Urinary bladder (tissue), 4 donors: Measurements from ENCODE around the gene NTF3. TPM values are rescaled to one million over a fixed set of nuclear protein-coding genes. Genes with fewer than 3 reads are reported as not detected.
"Not testable (repeated sequence)": the region's sequence is repeated elsewhere in the genome, so short reads cannot be mapped to it uniquely, and the experiment has no call there.

ENCODE experiments used
- DNase-seq: peaks from one replicate; pipeline ENCODE4 v3.0.0-alpha.2; 2015; ENCODE audit errors: extremely low spot score
- H3K27ac ChIP-seq: one replicate; pipeline ENCODE4 v1.5.1; 2013; ENCODE audit warnings: low read depth, mild to moderate bottlenecking, moderate library complexity
- H3K36me3 ChIP-seq: one replicate; pipeline ENCODE4 v1.6.1; 2013; ENCODE audit warnings: mild to moderate bottlenecking, moderate library complexity; ENCODE audit not compliant: insufficient read depth
- H3K4me1 ChIP-seq: one replicate; pipeline ENCODE4 v1.6.1; 2013; ENCODE audit warnings: mild to moderate bottlenecking, moderate library complexity; ENCODE audit not compliant: insufficient read depth
- H3K4me3 ChIP-seq: one replicate; pipeline ENCODE4 v1.5.1; 2013; ENCODE audit warnings: low read depth, low read length
- WGBS: extraction: QIAGEN DNeasy Blood & Tissue Kit; methylation state at CpG from one replicate; pipeline ENCODE4 v1.1.7; 2013; 5-methylcytosine and 5-hydroxymethylcytosine counted together
- polyA plus RNA-seq: library from polyadenylated mRNA; stranded (reverse); fragments of 200-250 nt; gene quantifications from one replicate; pipeline ENCODE4 v1.2.3, GENCODE V29; 2013
- total RNA-seq: library from RNA; depleted of rRNA; stranded (reverse); fragments of >200 nt; gene quantifications from one replicate; pipeline ENCODE4 v1.2.3, GENCODE V29; 2014
- donor health status: healthy with polysubstance abuse.
- donor health status: healthy.

Gene NTF3
- total and polyA plus RNA-seq, 2 donors, result 11.3 TPM

DNA sequence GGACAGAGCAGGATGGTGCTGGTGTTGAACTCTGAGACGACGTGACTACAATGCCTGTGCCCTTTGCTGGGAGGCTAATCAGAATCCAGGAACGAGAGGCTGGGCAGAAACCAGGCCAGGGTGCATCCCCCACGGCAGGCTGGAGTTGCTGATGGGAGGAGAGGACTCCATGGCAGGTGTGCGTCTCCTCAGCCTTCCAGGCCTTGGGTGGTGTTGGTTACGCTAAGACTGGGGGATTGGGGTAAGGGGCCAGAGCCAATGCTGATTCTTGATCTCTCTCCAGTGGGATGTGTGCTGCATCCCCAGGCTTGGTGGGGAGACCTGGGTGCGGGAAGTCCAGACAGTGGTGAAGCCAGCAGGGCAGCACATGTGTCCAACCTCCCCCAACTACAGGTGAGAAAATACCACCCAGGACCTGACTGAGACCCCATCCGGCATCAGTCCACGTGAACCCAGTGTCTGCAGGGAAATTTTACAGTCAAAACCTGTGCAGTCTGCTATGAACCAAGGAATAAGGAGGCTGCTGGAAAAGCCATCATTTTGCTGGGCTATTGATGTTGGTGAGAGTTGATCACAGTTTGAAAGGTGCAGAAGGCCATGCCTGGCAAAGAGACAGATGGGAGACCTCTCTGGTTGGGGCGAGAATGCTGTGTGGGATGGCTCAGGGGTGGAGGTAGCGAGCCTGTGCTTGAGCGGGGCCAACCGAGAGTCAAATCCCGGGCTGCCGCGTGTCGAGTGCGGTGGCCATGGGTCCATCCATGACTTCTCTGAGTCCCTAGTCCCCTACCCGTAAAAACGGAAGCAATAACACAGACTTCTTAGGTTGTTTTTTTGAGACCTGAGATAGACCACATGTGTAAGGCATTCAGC, 89.8 kb downstream of the NTF3 start:
- Histone ChIP-seq H3K36me3 (no peaks in the 10 kb centered on the region), H3K27ac (no peak overlapping the region), H3K4me1 (no peaks in the 10 kb centered on the region), H3K4me3 (no peak overlapping the region)
- 92% methylated on average over 20 of the region's 20 CpGs for WGBS
- no peak for DNase-seq

DNA sequence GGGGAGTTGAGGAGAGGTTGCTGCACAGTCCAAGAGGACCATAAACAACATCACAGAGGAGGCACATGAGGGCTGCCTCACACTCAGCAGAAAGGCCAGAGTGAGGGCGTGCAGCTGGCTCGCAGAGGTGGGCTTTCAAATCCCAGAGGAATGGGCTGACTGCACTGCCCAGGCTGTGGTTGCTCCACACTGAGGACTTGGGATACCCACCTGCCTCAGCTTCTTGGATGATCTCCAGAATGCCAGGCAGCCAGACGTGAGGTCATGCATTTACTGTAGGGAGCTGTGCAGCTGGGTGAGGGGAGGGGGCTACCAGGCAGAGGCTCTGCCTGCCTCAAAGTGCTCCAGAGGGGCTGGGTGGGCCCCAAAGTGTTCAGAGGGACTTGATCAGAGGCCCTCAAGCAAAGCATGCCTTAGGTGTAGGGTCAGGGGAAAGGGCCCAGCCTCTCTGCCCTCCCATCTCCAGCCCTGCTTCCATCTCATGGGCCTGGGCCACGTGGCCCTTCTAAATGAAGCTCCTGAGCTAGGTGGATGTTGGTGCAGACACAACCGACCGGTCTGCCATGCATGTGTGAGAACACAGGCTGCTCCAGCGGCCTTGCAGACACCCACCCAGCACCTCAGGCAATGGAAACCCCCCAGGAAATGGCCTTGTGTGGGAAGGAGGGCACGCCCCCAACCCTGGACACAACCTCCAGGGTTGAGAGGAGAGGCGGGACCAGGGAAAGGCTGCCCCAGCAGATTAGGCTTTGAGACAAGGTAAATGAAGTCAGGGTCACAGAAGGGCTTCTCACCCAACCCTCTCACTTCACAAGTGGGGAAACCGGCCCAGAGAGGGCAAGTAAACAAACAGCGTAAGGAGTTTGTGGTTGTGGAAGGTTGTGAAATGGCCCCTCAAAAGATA, 90.8 kb downstream of the NTF3 start:
- Histone ChIP-seq H3K36me3 (no peaks in the 10 kb centered on the region), H3K27ac (no peak overlapping the region), H3K4me1 (no peaks in the 10 kb centered on the region), H3K4me3 (no peak overlapping the region)
- 89% methylated on average over 11 of the region's 11 CpGs for WGBS
- no peak for DNase-seq

DNA sequence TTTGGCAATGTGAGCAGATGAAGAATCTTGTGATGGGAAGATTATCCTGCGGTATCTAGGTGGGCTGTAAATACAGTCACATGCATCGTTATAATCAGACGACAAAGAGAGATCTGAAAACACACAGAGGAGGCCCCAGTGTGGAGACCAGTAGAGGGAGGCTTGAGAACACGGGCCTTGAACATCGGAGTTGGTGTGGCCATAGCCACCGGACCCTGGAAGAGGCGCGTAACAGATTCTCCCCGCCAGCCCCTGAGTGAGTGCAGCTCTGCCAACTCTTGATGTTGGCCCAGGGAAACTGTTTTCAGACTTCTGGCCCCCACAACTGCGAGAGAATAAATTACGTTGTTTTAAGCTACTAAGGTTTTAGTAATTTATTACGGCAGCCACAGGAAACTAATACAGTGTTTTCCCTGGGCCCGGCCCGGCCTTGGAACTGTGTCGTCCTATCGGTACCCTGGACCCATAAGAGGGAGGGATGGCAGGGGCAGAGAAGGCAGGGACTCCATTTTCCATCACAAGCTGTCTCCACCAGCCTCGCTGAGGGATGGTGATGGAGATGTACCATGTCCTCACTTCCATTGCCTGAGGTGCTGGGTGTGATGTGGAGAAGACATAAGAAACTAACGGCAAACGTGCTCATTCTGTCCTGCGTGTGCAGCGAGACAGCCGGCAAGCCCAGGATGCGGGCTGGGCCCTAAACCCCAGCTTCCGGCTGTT, 91.6 kb downstream of the NTF3 start:
- DNase-seq, result no peak
- no peaks in the 10 kb centered on the region for H3K4me1 ChIP-seq
- H3K36me3 ChIP-seq, result no peaks in the 10 kb centered on the region
- WGBS, result 91% methylated on average over 24 of the region's 24 CpGs
- H3K4me3 ChIP-seq, result no peak overlapping the region
- no peak overlapping the region for H3K27ac ChIP-seq

DNA sequence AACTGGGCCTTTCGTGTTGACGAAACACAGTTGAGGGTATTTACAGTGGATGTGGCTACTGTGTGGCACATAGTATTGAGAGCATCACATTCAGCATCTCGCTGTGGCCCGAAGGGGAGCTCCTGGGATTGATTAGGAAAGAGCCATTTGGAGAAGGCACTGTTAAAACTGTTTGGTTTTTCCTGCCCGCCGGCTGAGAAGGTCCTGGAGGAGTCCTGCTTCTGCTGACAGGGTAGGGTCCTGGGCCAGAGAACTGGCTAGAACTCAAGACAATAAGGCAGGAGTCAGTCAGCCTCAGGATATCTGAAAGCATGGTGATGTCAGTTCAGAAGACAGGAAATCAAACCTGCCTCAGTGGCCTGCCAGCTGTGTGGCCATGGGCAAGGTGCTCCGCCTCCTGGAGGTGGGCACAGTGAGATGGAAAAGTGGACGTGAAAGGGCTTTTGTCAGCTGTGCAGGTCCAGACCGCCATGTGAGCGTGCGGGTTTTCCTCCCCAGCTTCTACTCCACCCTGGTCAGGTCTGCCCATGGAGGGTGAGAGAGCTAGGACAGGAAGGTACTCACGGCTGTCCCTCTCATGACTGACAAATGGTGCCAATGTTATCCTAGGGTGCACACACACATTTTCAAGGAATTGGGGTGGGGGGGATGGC, 92.3 kb downstream of the NTF3 start:
- WGBS, result 92% methylated on average over 12 of the region's 12 CpGs
- no peak for DNase-seq

DNA sequence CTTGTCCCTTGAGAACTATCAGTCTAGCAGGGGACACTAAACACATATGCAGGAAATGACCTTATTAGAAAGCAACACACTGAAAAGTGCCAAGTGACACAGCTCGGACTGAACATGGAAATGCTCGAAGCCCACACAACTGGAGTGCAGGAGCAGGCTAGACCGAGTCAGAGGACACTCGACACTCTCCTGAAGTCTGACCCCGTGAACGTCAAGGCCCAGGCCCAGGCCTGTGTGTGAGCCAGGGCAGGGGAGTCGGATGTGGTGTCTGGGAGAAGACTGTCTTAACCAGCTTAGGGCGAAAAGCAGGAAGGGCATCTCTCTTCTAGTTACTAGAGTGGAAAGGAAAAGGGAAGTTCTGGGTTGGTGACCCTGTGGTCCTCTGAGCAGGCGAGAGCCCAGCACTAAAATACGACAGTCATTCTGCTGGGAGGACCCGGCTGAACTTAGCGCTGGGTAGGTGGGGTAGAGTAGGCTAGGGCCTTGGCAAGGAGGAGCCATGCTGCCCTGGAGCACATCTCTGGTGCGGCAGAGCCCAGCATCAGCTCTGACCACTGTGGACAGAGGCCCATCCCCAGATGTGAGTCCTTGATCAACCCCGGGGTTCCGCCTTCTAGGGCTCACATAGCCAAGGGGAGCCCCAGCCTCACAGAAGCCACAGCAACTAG, 93.0 kb downstream of the NTF3 start:
- DNase-seq, result no peak
- Histone ChIP-seq H3K4me1 (no peaks in the 10 kb centered on the region), H3K36me3 (no peaks in the 10 kb centered on the region), H3K4me3 (no peak overlapping the region), H3K27ac (no peak overlapping the region)
- WGBS, result 89% methylated on average over 15 of the region's 15 CpGs

More for the DNA sequence above, 92.3 kb downstream of the NTF3 start:
- Histone ChIP-seq H3K4me3 (no peak overlapping the region), H3K27ac (no peak overlapping the region), H3K4me1 (no peaks in the 10 kb centered on the region), H3K36me3 (no peaks in the 10 kb centered on the region)

DNA sequence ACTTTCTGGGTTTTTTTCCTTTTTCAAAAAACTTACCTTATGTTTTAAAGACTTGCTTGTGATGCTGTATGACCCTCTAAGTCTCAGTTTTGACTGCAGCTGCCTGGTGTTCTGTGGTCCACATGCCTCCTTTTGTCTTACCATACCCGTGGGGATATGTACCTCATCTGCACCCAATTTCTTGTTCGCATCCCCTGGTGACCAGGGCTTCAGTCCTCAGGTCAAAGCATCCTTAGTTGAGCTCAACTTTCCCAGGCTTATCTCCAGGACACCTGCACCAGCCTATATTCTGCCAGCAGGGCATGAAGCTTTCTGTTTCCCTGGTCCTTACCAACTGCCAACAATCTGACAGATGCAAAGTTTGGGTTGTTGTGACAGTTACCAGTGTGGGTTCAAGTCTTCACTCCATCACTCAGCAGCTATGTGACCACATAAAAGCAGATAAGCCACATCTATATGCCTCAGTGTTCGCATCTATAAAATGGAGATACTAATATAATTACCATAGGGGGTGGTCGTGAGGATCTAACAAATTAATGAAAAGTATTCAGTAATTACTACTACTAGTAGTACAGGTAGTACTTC, 94.0 kb downstream of the NTF3 start:
- H3K36me3 ChIP-seq, result no peaks in the 10 kb centered on the region
- H3K4me3 ChIP-seq, result no peak overlapping the region
- no peaks in the 10 kb centered on the region for H3K4me1 ChIP-seq
- no peak overlapping the region for H3K27ac ChIP-seq
- no peak for DNase-seq
- WGBS, result 92% methylated on average over 4 of the region's 4 CpGs

DNA sequence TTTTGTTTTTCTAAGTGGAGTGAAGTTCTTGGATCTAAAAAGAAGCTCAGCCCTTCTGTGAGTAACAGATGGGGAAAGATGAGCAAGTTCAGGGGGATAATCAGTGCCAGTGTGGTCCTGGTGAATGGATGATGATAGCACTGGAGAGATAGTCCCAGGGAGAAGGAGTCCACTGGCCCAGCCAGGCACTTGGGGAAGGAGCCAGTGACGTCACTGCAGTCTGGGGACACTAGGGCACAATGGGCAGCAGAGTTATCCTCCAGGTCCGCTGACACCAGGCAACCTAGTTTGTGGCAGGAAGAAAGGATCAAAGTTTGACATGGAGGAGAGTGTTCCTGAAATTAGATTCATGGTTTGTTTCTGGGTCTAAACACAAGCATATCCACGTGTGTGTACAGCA, 101.5 kb downstream of the NTF3 start:
- H3K4me1 ChIP-seq, result no peaks in the 10 kb centered on the region
- H3K4me3 ChIP-seq, result no peak overlapping the region
- DNase-seq, result no peak
- 78% methylated on average over 3 of the region's 3 CpGs for WGBS
- no peaks in the 10 kb centered on the region for H3K36me3 ChIP-seq
- H3K27ac ChIP-seq, result no peak overlapping the region

DNA sequence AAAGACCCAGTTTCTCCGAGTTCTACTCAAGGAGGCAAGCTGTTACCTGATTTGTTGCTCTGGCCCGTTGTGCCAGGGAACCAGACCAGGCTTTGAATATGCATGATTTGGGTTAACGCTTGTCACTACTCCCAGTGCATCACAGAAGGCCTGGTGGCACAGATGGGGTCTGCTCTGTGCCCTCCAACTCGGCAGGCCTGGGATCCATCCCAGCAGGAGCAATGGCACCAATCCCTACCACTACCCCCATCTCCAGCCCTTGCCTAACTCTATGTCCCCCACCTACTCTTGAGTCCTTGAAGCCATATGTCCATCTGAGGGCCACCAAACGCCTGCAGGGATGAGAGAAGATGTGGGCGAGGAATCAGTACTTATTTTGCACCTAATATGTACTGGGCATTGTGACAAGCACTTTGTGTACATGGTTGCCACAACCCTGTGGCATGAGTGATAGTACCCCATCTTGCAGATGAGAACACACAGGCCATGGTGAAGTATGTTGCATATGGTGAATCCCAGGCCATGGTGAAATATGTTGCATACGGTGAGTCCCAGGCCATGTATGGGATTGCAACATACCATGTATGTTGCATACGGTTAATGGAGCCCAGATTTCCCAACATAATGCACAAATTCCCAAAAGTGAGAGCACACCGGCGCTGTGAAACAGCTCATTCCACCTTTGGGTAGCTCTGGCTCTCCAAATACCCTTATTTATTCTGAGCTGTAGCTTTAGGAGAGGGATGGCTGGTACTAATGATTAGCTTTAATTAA, 102.7 kb downstream of the NTF3 start:
- WGBS, result 94% methylated on average over 10 of the region's 10 CpGs
- H3K4me1 ChIP-seq, result no peaks in the 10 kb centered on the region
- no peak for DNase-seq
- H3K36me3 ChIP-seq, result no peaks in the 10 kb centered on the region
- no peak overlapping the region for H3K4me3 ChIP-seq
- no peak overlapping the region for H3K27ac ChIP-seq

DNA sequence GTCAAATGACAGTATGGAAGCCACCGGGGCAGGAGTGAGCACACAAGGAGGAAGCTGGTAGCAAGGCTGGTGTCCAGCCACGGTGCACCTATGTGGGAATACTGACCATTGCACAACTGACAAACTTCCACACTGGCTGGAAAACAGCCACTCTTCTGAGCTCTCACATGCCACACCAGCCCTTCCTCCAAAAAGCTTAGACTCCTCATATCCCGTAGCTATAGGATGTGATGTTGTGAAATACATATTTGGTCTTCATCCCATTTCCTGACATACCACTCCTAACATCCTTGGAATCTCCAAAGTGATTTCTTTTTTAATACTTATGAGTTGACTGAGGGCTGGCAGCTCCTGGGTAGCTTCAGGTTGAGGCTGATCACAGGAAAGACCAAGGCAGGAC, 103.6 kb downstream of the NTF3 start:
- H3K36me3 ChIP-seq, result no peaks in the 10 kb centered on the region
- no peak for DNase-seq
- H3K27ac ChIP-seq, result no peak overlapping the region
- 78% methylated on average over 3 of the region's 3 CpGs for WGBS
- H3K4me1 ChIP-seq, result no peaks in the 10 kb centered on the region
- no peak overlapping the region for H3K4me3 ChIP-seq

DNA sequence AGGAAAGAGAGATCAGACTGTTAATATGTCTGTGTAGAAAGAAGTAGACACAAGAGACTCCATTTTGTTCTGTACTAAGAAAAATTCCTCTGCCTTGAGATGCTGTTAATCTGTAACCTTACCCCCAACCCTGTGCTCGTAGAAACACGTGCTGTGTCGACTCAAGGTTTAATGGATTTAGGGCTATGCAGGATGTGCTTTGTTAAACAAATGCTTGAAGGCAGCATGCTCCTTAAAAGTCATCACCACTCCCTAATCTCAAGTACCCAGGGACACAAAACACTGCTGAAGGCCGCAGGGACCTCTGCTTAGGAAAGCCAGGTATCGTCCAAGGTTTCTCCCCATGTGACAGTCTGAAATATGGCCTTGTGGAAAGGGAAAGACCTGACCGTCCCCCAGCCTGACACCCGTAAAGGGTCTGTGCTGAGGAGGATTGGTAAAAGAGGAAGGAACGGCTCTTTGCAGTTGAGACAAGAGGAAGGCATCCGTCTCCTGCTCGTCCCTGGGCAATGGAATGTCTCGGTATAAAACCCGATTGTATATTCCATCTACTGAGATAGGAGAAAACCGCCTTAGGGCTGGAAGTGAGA, 105.2 kb downstream of the NTF3 start:
- not testable (repeated sequence) for H3K4me3 ChIP-seq, H3K4me1 ChIP-seq, H3K27ac ChIP-seq, H3K36me3 ChIP-seq, DNase-seq
- 44% methylated on average over 13 of the region's 13 CpGs for WGBS

DNA sequence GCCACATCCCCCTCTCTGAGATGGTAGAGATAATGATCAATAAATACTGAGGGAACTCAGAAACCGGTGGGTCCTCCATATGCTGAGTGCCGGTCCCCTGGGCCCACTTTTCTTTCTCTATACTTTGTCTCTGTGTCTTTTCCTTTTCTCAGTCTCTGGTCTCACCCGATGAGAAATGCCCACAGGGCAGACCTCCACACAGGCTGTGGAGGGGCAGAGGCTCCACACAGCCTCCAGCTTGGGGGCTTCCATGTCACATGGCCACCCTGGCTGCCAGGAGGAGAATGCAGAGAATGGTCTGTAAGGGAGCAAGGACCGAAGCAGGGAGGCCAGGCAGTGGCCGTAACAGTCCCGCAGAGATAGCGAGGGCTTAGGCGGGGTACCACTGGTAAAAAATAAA, 105.9 kb downstream of the NTF3 start:
- Histone ChIP-seq H3K4me1 (no peaks in the 10 kb centered on the region), H3K27ac (no peak overlapping the region), H3K36me3 (no peaks in the 10 kb centered on the region), H3K4me3 (no peak overlapping the region)
- DNase-seq, result no peak
- WGBS, result 73% methylated on average over 8 of the region's 8 CpGs
